ENCODE results near the gene BLZF1.

DNA sequence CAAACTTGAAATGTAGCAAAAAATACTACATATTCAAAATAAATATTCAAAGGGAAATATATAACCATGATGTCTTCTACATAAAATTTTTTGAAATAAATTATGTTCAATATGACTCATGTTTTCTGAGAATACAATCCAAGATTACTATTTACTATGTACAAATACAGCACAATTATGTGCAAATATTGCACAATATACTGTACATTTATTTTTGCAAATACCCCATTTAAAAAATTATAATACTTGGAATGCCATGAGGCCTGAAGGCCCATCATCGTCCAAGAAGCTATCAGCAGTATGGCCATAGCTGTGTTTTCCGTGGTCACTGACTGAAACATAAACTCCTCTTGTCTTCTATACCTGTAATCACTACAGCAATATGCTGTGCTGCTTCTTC lies 47.0 kb downstream of the BLZF1 start:
- TF ChIP-seq, protein P1, sequence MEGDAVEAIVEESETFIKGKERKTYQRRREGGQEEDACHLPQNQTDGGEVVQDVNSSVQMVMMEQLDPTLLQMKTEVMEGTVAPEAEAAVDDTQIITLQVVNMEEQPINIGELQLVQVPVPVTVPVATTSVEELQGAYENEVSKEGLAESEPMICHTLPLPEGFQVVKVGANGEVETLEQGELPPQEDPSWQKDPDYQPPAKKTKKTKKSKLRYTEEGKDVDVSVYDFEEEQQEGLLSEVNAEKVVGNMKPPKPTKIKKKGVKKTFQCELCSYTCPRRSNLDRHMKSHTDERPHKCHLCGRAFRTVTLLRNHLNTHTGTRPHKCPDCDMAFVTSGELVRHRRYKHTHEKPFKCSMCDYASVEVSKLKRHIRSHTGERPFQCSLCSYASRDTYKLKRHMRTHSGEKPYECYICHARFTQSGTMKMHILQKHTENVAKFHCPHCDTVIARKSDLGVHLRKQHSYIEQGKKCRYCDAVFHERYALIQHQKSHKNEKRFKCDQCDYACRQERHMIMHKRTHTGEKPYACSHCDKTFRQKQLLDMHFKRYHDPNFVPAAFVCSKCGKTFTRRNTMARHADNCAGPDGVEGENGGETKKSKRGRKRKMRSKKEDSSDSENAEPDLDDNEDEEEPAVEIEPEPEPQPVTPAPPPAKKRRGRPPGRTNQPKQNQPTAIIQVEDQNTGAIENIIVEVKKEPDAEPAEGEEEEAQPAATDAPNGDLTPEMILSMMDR (conservative IDR thresholded peaks at IDR 0.05; ENCODE audit: low read length), result no peak
- no peak for TF ChIP-seq EZH2phosphoT487 (IDR thresholded peaks at IDR 0.05; ENCODE audit: borderline replicate concordance, low read depth, low read length)

All from OCI-LY7 (cell line).